ENCODE results near the gene AZI2. TPM values are rescaled to one million over a fixed set of nuclear protein-coding genes. Genes with fewer than 3 reads are reported as not detected.

Gene AZI2
- total and polyA plus RNA-seq, 2 experiments from 2014 or later: 24.5 to 28.6 TPM

- DNase-seq (ENCODE audit: low spot score) (no peak), ATAC-seq (no peak)
- H3K4me1 ChIP-seq (ENCODE audit: insufficient read depth): peaks cover 9% of the 10 kb centered on the region
- no peaks in the 10 kb centered on the region; the same call in 1 of the 2 replicates for H3K79me2 ChIP-seq (replicated peaks; ENCODE audit: insufficient read depth)
- no peaks in the 10 kb centered on the region for H3F3A ChIP-seq (replicated peaks; ENCODE audit: low read depth)
- H3K4me3 ChIP-seq: no peak overlapping the region
- no peaks in the 10 kb centered on the region for H4K20me1 ChIP-seq (replicated peaks; ENCODE audit: insufficient read depth)
- peak overlapping the region; percentile 17; the same call in 1 of the 2 replicates for H3K4me2 ChIP-seq
- H3K4me3 Mint-ChIP-seq: no peak overlapping the region
- no peaks in the 10 kb centered on the region for H3K9me3 Mint-ChIP-seq
- no peak overlapping the region for H3K27ac Mint-ChIP-seq
- TF ChIP-seq REST (IDR thresholded peaks at IDR 0.05; ENCODE audit: unreplicated experiment): no peak
- no peak for TF ChIP-seq ZNF462 (CRISPR knock-in tag; IDR thresholded peaks at IDR 0.05)
- no peak for TF ChIP-seq EZH2 (IDR thresholded peaks at IDR 0.05; ENCODE audit: low read depth, unreplicated experiment)
- no peak for TF ChIP-seq NANOG (IDR thresholded peaks at IDR 0.05; ENCODE audit: borderline replicate concordance)
- no peak overlapping the region for H2AFZ ChIP-seq
- H3K27me3 Mint-ChIP-seq (ENCODE audit: insufficient read depth, low read depth, poor library complexity): no peaks in the 10 kb centered on the region
- no peaks in the 10 kb centered on the region for H3K36me3 Mint-ChIP-seq (ENCODE audit: low read depth)
- 0 out of 2 replicates have a peak overlapping the region, but pooled peaks have one; percentile 12 for H3K27ac ChIP-seq (ENCODE audit: low read depth)
- no peaks in the 10 kb centered on the region for H3K9me2 ChIP-seq (ENCODE audit: insufficient read depth)
- H3K4me1 Mint-ChIP-seq: peaks cover 23% of the 10 kb centered on the region
- H3K36me3 ChIP-seq (ENCODE audit: insufficient read depth): no peaks in the 10 kb centered on the region
- H3K27me3 ChIP-seq (ENCODE audit: insufficient read depth): no peaks in the 10 kb centered on the region
These were observed 40.4 kb downstream of the AZI2 start for GRCh38 chr3:28308196-28308595.

Data from GM23338 (cell line).